Fibroblast of lung (primary cell): ENCODE measurements around the gene UGDH. TPM values are rescaled to one million over a fixed set of nuclear protein-coding genes. Genes with fewer than 3 reads are reported as not detected.
"Not testable (repeated sequence)": the region's sequence is repeated elsewhere in the genome, so short reads cannot be mapped to it uniquely, and the experiment has no call there.

Experiments
- DNase-seq, 2 donors: peaks; one replicate each; pipeline versions ENCODE4 v3.0.0 to v3.0.0-alpha.2; 2010; ENCODE audit warnings: low read depth in 2 of 2
- H2AFZ ChIP-seq: 2 replicates; pipeline ENCODE4 v1.5.1; 2012; ENCODE audit warnings: low read length, control low read depth, inconsistent platforms
- H3K27ac ChIP-seq: 2 replicates; pipeline ENCODE4 v1.5.1; 2011; ENCODE audit warnings: low read length, control low read depth; ENCODE audit not compliant: insufficient read depth
- H3K27me3 ChIP-seq: 2 replicates; pipeline ENCODE4 v1.5.1; 2011; ENCODE audit warnings: mild to moderate bottlenecking, low read length; ENCODE audit not compliant: control insufficient read depth, insufficient read depth
- H3K36me3 ChIP-seq: 2 replicates; pipeline ENCODE4 v1.5.1; 2011; ENCODE audit warnings: low read length; ENCODE audit not compliant: control insufficient read depth, insufficient read depth
- H3K4me1 ChIP-seq: 2 replicates; pipeline ENCODE4 v1.5.1; 2011; ENCODE audit warnings: low read length; ENCODE audit not compliant: control insufficient read depth, insufficient read depth; ENCODE audit errors: extremely low read depth
- H3K4me2 ChIP-seq: 2 replicates; pipeline ENCODE4 v1.5.1; 2011; ENCODE audit warnings: low read length, control low read depth; ENCODE audit not compliant: insufficient read depth; ENCODE audit errors: extremely low read depth
- H3K4me3 ChIP-seq, 4 experiments: fragments of 200-600 bp in 1 of 4; sonication (generic) in 1 of 4; replicated peaks in 1 of 4; 2 replicates each; pipeline ENCODE4 v1.5.1; 2011 to 2016; ENCODE audit warnings: low read length in 4 of 4, low read depth in 3 of 4, mild to moderate bottlenecking in 3 of 4, control low read depth in 2 of 4, inconsistent platforms in 1 of 4, mixed read lengths in 1 of 4; ENCODE audit not compliant: insufficient read depth in 1 of 4; ENCODE audit errors: control extremely low read depth in 1 of 4
- H3K79me2 ChIP-seq: 2 replicates; pipeline ENCODE4 v1.5.1; 2012; ENCODE audit warnings: mild to moderate bottlenecking, low read length, inconsistent platforms; ENCODE audit not compliant: control insufficient read depth, insufficient read depth
- H3K9ac ChIP-seq: 2 replicates; pipeline ENCODE4 v1.5.1; 2011; ENCODE audit warnings: mild to moderate bottlenecking, low read length, control low read depth; ENCODE audit not compliant: insufficient read depth
- H3K9me3 ChIP-seq: 2 replicates; pipeline ENCODE4 v1.5.1; 2012; ENCODE audit warnings: low read depth, low read length; ENCODE audit not compliant: control insufficient read depth, insufficient read depth
- H4K20me1 ChIP-seq: 2 replicates; pipeline ENCODE4 v1.5.1; 2011; ENCODE audit warnings: low read length; ENCODE audit not compliant: control insufficient read depth, insufficient read depth; ENCODE audit errors: extremely low read depth
- EZH2 ChIP-seq: IDR thresholded peaks from 2 replicates; pipeline ENCODE4 v1.5.1; 2012; ENCODE audit warnings: low read length, control low read depth, mild to moderate bottlenecking; ENCODE audit errors: missing control alignments
- polyA plus RNA-seq, 2 donors: library from polyadenylated mRNA; depleted of rRNA in 1 of 2; stranded (reverse) in 1 of 2; unstranded in 1 of 2; fragments of >200 nt; gene quantifications; 2 replicates each; pipeline ENCODE4 v1.2.1, GENCODE V29; 2011 to 2012; ENCODE audit warnings: missing spikeins in 1 of 2
- total RNA-seq: library from RNA; depleted of rRNA; stranded (reverse); fragments of >200 nt; gene quantifications from 2 replicates; pipeline ENCODE4 v1.2.1, GENCODE V29; 2014
- TF ChIP-seq, protein P1 (sequence below), 2 donors: IDR thresholded peaks in 1 of 2; conservative IDR thresholded peaks in 1 of 2; 1 replicate in 1 of 2; 2 replicates in 1 of 2; pipeline ENCODE4 v1.5.1; 2011 to 2012; ENCODE audit warnings: low read length in 2 of 2, control low read depth in 1 of 2, inconsistent platforms in 1 of 2, low read depth in 1 of 2, mild to moderate bottlenecking in 1 of 2

UGDH gene
- total and polyA plus RNA-seq, 2 donors (not counting 1 experiment from before 2014, with no cell fraction given) = 85.9 to 182 TPM

DNA sequence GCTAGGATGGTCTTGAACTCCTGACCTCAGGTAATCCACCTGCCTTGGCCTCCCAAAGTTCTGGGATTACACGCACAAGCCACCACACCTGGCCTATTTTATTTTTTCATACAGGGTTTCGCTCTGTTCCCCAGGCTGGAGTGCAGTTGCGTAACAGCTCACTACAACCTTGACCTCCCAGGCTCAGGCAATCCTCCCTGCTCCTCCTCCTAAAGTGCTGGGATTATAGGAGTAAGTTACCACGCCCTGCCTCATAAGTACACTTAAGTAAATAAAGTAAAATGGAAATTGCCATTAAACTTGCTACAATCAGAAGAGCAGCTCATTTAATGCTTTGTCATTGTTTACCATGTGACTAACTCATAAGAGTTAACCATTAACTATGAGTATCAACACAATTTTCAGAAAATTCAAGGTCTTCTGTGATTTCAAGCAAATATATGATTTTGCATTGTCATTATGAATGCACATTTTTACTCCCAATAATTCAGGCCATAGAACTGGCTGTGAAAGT lies 12.3 kb downstream of the UGDH start:
- Histone ChIP-seq H4K20me1 (no peaks in the 10 kb centered on the region), H3K4me2 (no peak overlapping the region), H2AFZ (no peak overlapping the region), H3K27me3 (no peaks in the 10 kb centered on the region), H3K79me2 (peaks cover 57% of the 10 kb centered on the region), H3K9me3 (no peaks in the 10 kb centered on the region), H3K36me3 (peaks cover 17% of the 10 kb centered on the region), H3K9ac (no peak overlapping the region), H3K27ac (peak overlapping the region; percentile 53), H3K4me1 (peaks cover 4% of the 10 kb centered on the region), H3K4me3 (no peak overlapping the region)
- peak; percentile 14 to 63 for DNase-seq
- TF ChIP-seq, protein P1, sequence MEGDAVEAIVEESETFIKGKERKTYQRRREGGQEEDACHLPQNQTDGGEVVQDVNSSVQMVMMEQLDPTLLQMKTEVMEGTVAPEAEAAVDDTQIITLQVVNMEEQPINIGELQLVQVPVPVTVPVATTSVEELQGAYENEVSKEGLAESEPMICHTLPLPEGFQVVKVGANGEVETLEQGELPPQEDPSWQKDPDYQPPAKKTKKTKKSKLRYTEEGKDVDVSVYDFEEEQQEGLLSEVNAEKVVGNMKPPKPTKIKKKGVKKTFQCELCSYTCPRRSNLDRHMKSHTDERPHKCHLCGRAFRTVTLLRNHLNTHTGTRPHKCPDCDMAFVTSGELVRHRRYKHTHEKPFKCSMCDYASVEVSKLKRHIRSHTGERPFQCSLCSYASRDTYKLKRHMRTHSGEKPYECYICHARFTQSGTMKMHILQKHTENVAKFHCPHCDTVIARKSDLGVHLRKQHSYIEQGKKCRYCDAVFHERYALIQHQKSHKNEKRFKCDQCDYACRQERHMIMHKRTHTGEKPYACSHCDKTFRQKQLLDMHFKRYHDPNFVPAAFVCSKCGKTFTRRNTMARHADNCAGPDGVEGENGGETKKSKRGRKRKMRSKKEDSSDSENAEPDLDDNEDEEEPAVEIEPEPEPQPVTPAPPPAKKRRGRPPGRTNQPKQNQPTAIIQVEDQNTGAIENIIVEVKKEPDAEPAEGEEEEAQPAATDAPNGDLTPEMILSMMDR (conservative IDR thresholded peaks at IDR 0.05 in 1 of 2, IDR thresholded peaks at IDR 0.05 in 1 of 2; ENCODE audit: low read depth in 1 of 2, low read length in 2 of 2) = no peak
- TF ChIP-seq EZH2 = no peak

DNA sequence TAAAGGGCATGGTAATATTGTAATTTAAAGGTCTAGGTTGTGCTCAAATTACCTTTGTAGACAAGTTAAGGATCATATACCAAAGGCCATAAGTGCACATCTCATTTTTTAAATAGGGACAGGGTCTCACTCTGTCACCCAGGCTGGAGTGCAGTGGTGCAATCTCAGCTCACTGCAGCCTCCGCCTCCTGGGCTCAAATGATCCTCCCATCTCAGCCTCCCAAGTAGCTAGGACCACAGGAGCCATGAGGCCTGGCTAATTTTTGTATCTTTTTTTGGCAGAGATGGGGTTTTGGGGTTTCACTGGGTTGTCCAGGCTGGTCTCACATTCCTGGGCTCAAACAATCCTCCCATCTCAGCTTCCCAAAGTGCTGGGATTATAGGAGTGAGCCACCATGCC lies 13.0 kb downstream of the UGDH start:
- H3K79me2 ChIP-seq = peaks cover 51% of the 10 kb centered on the region
- peak overlapping the region; percentile 53 for H3K27ac ChIP-seq
- not testable (repeated sequence) for H3K4me2 ChIP-seq, H3K4me3 ChIP-seq, H3K4me1 ChIP-seq, H3K27me3 ChIP-seq, DNase-seq, H3K9ac ChIP-seq, H3K9me3 ChIP-seq, H2AFZ ChIP-seq, H4K20me1 ChIP-seq
- H3K36me3 ChIP-seq = peaks cover 15% of the 10 kb centered on the region

DNA sequence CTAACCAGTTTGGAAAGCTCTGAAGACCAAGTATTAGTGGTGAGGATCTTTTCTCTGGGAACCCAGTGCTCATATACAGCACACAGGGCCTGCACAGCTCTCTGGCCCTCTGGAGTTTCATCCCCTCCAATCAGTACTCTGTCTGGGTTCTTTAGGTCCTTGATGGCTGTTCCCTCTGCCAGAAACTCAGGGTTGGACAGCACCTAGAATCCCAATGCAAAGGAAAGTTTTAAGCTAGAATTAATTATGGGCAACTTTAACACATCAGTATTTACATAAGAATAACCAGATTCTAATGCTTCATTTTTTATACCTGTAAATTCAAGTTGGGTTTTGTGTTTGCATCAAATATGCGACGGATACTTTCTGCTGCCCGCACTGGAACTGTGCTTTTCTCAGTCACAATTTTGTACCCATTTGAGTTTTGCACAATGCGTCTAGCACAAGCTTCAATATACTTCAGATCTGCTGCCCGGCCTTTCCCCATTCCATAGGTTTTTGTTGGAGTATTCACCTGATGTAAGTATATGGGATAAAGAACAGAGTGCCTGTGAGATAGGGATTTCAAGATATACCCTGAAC lies 16.8 kb downstream of the UGDH start:
- H4K20me1 ChIP-seq = no peaks in the 10 kb centered on the region
- TF ChIP-seq, protein P1 (conservative IDR thresholded peaks at IDR 0.05 in 1 of 2, IDR thresholded peaks at IDR 0.05 in 1 of 2; ENCODE audit: low read depth in 1 of 2, low read length in 2 of 2) = no peak
- no peak for TF ChIP-seq EZH2
- H3K4me3 ChIP-seq = no peak overlapping the region
- H3K4me1 ChIP-seq = peaks cover 4% of the 10 kb centered on the region
- no peak overlapping the region for H3K9ac ChIP-seq
- H3K4me2 ChIP-seq = no peak overlapping the region
- H3K36me3 ChIP-seq = peaks cover 16% of the 10 kb centered on the region
- no peak overlapping the region for H2AFZ ChIP-seq
- DNase-seq = no peak
- H3K79me2 ChIP-seq = peaks cover 23% of the 10 kb centered on the region
- no peaks in the 10 kb centered on the region for H3K27me3 ChIP-seq
- no peaks in the 10 kb centered on the region for H3K9me3 ChIP-seq
- no peak overlapping the region for H3K27ac ChIP-seq
